H1 (cell line): ENCODE measurements around the gene MAN2A1. TPM values are rescaled to one million over a fixed set of nuclear protein-coding genes. Genes with fewer than 3 reads are reported as not detected.

Source experiments
- CBX5 ChIP-seq: fragments of 300-800, 300-1000 bp; sonication (generic); IDR thresholded peaks from 2 replicates; pipeline ENCODE4 v1.7.1; 2016; ENCODE audit warnings: antibody characterized with exemption, low read length, low read depth
- CHD7 ChIP-seq: fragments of 300-600 bp; sonication (generic); IDR thresholded peaks from 2 replicates; pipeline ENCODE4 v1.7.1; 2012; ENCODE audit warnings: low read length, moderate library complexity, mild to moderate bottlenecking, inconsistent platforms; ENCODE audit not compliant: insufficient replicate concordance
- GTF2F1 ChIP-seq: IDR thresholded peaks from 2 replicates; pipeline ENCODE4 v1.6.1; 2012; ENCODE audit warnings: low read depth, low read length, improper control_type of control experiment, borderline replicate concordance
- JUN ChIP-seq: IDR thresholded peaks from 2 replicates; pipeline ENCODE4 v1.6.1; 2011; ENCODE audit warnings: low read depth, mild to moderate bottlenecking, improper control_type of control experiment, low read length
- KDM4A ChIP-seq: IDR thresholded peaks from one replicate; pipeline ENCODE4 v1.7.1; 2012; ENCODE audit warnings: low read depth, mild to moderate bottlenecking, moderate library complexity, low read length, inconsistent platforms; ENCODE audit not compliant: severe bottlenecking
- POLR2AphosphoS5 ChIP-seq: IDR thresholded peaks from 2 replicates; pipeline ENCODE4 v1.6.1; 2011; ENCODE audit warnings: low read depth, low read length
- RBBP5 ChIP-seq: IDR thresholded peaks from 2 replicates; pipeline ENCODE4 v1.7.1; 2012; ENCODE audit warnings: low read depth, mild to moderate bottlenecking, inconsistent platforms, low read length, moderate library complexity, borderline replicate concordance
- SAP30 ChIP-seq: fragments of 300-600 bp; sonication (generic); IDR thresholded peaks from 2 replicates; pipeline ENCODE4 v1.7.1; 2012; ENCODE audit warnings: low read length, moderate library complexity, mild to moderate bottlenecking, inconsistent platforms; ENCODE audit not compliant: insufficient read depth, insufficient replicate concordance
- TAF1 ChIP-seq: IDR thresholded peaks from 2 replicates; pipeline ENCODE4 v1.6.1; 2011; ENCODE audit warnings: mild to moderate bottlenecking, low read depth, low read length
- TCF12 ChIP-seq: IDR thresholded peaks from 2 replicates; pipeline ENCODE4 v1.6.1; 2011; ENCODE audit warnings: low read depth, mild to moderate bottlenecking, low read length
- polyA plus RNA-seq, 7 experiments: library from polyadenylated mRNA; depleted of rRNA in 3 of 7; stranded (reverse) in 5 of 7; unstranded in 2 of 7; fragments of >200 nt in 5 of 7; fragments of 200-250 nt in 2 of 7; gene quantifications; 1 replicate in 5 of 7; 2 replicates in 1 of 7; 4 replicates in 1 of 7; pipeline versions ENCODE4 v1.2.1 to v1.2.3, GENCODE V29; 2011 to 2013; ENCODE audit warnings: missing spikeins in 2 of 7, mixed read lengths in 2 of 7
- total RNA-seq: library from RNA; stranded (reverse); fragmentation: NEBNext Ultra II Directional; extraction: Animal tissue kit (Norgen Biotek cat#: 25700); gene quantifications from 2 replicates; pipeline ENCODE4 v1.2.1, GENCODE V29; 2021

Gene MAN2A1
- total and polyA plus RNA-seq, 2 of the 8 experiments (the other 6 are each of a cell fraction or from before 2014, with no cell fraction given) = 29.1 to 102 TPM

- no peak for TF ChIP-seq CHD7
- TF ChIP-seq CBX5 = no peak
- TF ChIP-seq POLR2AphosphoS5 = no peak
- no peak for TF ChIP-seq JUN
- TF ChIP-seq TAF1 = no peak
- no peak for TF ChIP-seq KDM4A
- TF ChIP-seq SAP30 = no peak
- TF ChIP-seq GTF2F1 = no peak
- TF ChIP-seq TCF12 = no peak
- no peak for TF ChIP-seq RBBP5
Measured at GRCh38 chr5:109691996-109692395, 2.3 kb downstream of the MAN2A1 start (continued).
